HepG2 (cell line): Measurements from ENCODE around the gene PNPLA1. TPM values are rescaled to one million over a fixed set of nuclear protein-coding genes. Genes with fewer than 3 reads are reported as not detected.

ENCODE experiments used
- BRD4 ChIP-seq: sonication (generic); formaldehyde crosslinking; IDR thresholded peaks from 2 replicates; pipeline ENCODE4 v1.4.0; 2020; ENCODE audit warnings: missing genetic modification reagents
- CENPX ChIP-seq: sonication (generic); formaldehyde crosslinking; IDR thresholded peaks from 2 replicates; pipeline ENCODE4 v1.9.0; 2021; ENCODE audit warnings: mild to moderate bottlenecking, missing genetic modification reagents, moderate library complexity
- FLYWCH1 ChIP-seq: sonication (generic); formaldehyde crosslinking; IDR thresholded peaks from 2 replicates; pipeline ENCODE4 v1.8.1; 2023; ENCODE audit warnings: mild to moderate bottlenecking, missing genetic modification reagents
- FOXA1 ChIP-seq, 2 experiments: fragments of 450-650 bp in 1 of 2; sonication (generic) in 1 of 2; formaldehyde crosslinking in 1 of 2; IDR thresholded peaks; 2 replicates each; pipeline versions ENCODE4 v1.4.0 to v1.6.1; 2016 to 2020; ENCODE audit warnings: missing genetic modification reagents in 1 of 2
- FOXK2 ChIP-seq: fragments of 450-650 bp; IDR thresholded peaks from 2 replicates; pipeline ENCODE4 v1.6.1; 2016
- GATAD2A ChIP-seq: IDR thresholded peaks from 2 replicates; pipeline ENCODE4 v1.6.1; 2016
- NCOA2 ChIP-seq: sonication (generic); formaldehyde crosslinking; IDR thresholded peaks from 2 replicates; pipeline ENCODE4 v1.8.0; 2022; ENCODE audit warnings: inconsistent platforms
- ZNF124 ChIP-seq: sonication (generic); formaldehyde crosslinking; IDR thresholded peaks from 2 replicates; pipeline ENCODE4 v1.4.0; 2020; ENCODE audit warnings: missing genetic modification reagents
- ZNF878 ChIP-seq: sonication (generic); formaldehyde crosslinking; IDR thresholded peaks from 2 replicates; pipeline ENCODE4 v1.8.1; 2023; ENCODE audit warnings: mild to moderate bottlenecking, missing genetic modification reagents, moderate library complexity
- polyA plus RNA-seq, 8 experiments: library from polyadenylated mRNA; depleted of rRNA in 3 of 8; stranded (reverse) in 7 of 8; unstranded in 1 of 8; fragments of >200 nt; fragmentation: Illumina TruSeq in 4 of 8; extraction: Trizol in 4 of 8; gene quantifications; 2 replicates each; pipeline versions ENCODE4 v1.2.1 to v1.2.3, GENCODE V29; 2011 to 2016; ENCODE audit warnings: low read depth in 4 of 8, missing spikeins in 1 of 8, mixed read lengths in 1 of 8; ENCODE audit not compliant: insufficient read depth in 1 of 8
- total RNA-seq, 5 experiments: library from RNA; depleted of rRNA; stranded (reverse); fragments of >200 nt; fragmentation: Illumina TruSeq; extraction: Trizol; gene quantifications; 2 replicates each; pipeline ENCODE4 v1.2.3, GENCODE V29; 2016; ENCODE audit warnings: low read depth in 1 of 5
- TF ChIP-seq, protein P1 (sequence below): sonication (generic); formaldehyde crosslinking; IDR thresholded peaks from 2 replicates; pipeline ENCODE4 v1.4.0; 2020; ENCODE audit warnings: missing genetic modification reagents
- TF ChIP-seq, protein P2 (sequence below): sonication (generic); formaldehyde crosslinking; IDR thresholded peaks from 2 replicates; pipeline ENCODE4 v1.4.0; 2020; ENCODE audit warnings: mild to moderate bottlenecking, missing genetic modification reagents
- TF ChIP-seq, protein P3 (sequence below): fragments of 450-650 bp; IDR thresholded peaks from 2 replicates; pipeline ENCODE4 v1.6.1; 2016
- TF ChIP-seq, protein P4 (sequence below): sonication (generic); formaldehyde crosslinking; IDR thresholded peaks from 2 replicates; pipeline ENCODE4 v1.9.0; 2022; ENCODE audit warnings: low read depth, missing genetic modification reagents
- TF ChIP-seq, protein P5 (sequence below): sonication (generic); formaldehyde crosslinking; IDR thresholded peaks from 2 replicates; pipeline ENCODE4 v1.8.0; 2022; ENCODE audit warnings: low read depth, missing genetic modification reagents
- TF ChIP-seq, protein P6 (sequence below): sonication (generic); formaldehyde crosslinking; IDR thresholded peaks from 2 replicates; pipeline ENCODE4 v1.4.0; 2020; ENCODE audit warnings: missing genetic modification reagents
- TF ChIP-seq, protein P7 (sequence below), 2 experiments: sonication (generic) in 1 of 2; formaldehyde crosslinking in 1 of 2; IDR thresholded peaks; 2 replicates each; pipeline versions ENCODE4 v1.4.0 to v1.6.1; 2018 to 2020; ENCODE audit warnings: missing genetic modification reagents in 2 of 2, borderline replicate concordance in 1 of 2, low read depth in 1 of 2, mild to moderate bottlenecking in 1 of 2, missing biosample characterization in 1 of 2

Gene PNPLA1
- total and polyA plus RNA-seq, 2 of the 13 experiments (the other 11 are each of a cell fraction or from before 2014, with no cell fraction given) = not detected

DNA sequence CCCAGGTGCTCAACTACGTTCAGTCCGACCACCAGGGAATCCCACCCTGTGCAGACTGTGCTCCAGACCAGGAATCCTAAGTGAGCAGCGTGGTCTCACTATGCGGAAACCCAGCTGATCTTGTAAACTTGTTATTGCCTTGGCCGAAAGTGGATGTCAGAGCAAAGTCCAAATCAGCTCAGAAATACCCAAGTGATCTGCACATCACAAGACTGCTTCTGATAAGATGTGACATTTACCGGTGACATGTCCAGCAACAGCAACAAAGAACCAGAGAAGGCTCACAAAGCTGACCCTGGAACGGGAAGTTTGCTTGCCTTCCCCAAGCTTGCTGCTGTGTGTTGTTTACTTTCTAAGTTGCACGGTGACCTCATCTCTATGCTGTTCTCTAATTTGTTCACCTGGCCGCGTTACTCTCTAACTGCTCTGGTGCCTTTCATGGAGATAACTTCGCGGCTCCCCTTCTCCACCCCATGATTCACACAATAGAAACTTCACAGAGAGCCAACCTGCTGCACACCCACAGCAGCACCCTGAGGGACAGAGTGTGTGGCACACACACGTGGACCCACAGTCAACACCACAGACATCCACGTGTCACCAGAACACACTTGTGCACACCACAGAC lies 65.1 kb downstream of the PNPLA1 start (continued):
- TF ChIP-seq, protein P1, sequence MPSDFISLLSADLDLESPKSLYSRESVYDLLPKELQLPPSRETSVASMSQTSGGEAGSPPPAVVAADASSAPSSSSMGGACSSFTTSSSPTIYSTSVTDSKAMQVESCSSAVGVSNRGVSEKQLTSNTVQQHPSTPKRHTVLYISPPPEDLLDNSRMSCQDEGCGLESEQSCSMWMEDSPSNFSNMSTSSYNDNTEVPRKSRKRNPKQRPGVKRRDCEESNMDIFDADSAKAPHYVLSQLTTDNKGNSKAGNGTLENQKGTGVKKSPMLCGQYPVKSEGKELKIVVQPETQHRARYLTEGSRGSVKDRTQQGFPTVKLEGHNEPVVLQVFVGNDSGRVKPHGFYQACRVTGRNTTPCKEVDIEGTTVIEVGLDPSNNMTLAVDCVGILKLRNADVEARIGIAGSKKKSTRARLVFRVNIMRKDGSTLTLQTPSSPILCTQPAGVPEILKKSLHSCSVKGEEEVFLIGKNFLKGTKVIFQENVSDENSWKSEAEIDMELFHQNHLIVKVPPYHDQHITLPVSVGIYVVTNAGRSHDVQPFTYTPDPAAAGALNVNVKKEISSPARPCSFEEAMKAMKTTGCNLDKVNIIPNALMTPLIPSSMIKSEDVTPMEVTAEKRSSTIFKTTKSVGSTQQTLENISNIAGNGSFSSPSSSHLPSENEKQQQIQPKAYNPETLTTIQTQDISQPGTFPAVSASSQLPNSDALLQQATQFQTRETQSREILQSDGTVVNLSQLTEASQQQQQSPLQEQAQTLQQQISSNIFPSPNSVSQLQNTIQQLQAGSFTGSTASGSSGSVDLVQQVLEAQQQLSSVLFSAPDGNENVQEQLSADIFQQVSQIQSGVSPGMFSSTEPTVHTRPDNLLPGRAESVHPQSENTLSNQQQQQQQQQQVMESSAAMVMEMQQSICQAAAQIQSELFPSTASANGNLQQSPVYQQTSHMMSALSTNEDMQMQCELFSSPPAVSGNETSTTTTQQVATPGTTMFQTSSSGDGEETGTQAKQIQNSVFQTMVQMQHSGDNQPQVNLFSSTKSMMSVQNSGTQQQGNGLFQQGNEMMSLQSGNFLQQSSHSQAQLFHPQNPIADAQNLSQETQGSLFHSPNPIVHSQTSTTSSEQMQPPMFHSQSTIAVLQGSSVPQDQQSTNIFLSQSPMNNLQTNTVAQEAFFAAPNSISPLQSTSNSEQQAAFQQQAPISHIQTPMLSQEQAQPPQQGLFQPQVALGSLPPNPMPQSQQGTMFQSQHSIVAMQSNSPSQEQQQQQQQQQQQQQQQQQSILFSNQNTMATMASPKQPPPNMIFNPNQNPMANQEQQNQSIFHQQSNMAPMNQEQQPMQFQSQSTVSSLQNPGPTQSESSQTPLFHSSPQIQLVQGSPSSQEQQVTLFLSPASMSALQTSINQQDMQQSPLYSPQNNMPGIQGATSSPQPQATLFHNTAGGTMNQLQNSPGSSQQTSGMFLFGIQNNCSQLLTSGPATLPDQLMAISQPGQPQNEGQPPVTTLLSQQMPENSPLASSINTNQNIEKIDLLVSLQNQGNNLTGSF (CRISPR knock-in tag) = no peak
- TF ChIP-seq NCOA2 (CRISPR knock-in tag) = peak; percentile 24; the same call in 1 of the 2 replicates
- TF ChIP-seq, protein P2, sequence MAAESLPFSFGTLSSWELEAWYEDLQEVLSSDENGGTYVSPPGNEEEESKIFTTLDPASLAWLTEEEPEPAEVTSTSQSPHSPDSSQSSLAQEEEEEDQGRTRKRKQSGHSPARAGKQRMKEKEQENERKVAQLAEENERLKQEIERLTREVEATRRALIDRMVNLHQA (CRISPR knock-in tag) = no peak
- TF ChIP-seq FOXA1 (IDR thresholded peaks at IDR 0.05) = no peak
- TF ChIP-seq FOXA1 (CRISPR knock-in tag; IDR thresholded peaks at IDR 0.05) = peak; percentile 88
- peak; percentile 24; the same call in 1 of the 2 replicates for TF ChIP-seq GATAD2A (CRISPR knock-in tag)
- TF ChIP-seq, protein P3, sequence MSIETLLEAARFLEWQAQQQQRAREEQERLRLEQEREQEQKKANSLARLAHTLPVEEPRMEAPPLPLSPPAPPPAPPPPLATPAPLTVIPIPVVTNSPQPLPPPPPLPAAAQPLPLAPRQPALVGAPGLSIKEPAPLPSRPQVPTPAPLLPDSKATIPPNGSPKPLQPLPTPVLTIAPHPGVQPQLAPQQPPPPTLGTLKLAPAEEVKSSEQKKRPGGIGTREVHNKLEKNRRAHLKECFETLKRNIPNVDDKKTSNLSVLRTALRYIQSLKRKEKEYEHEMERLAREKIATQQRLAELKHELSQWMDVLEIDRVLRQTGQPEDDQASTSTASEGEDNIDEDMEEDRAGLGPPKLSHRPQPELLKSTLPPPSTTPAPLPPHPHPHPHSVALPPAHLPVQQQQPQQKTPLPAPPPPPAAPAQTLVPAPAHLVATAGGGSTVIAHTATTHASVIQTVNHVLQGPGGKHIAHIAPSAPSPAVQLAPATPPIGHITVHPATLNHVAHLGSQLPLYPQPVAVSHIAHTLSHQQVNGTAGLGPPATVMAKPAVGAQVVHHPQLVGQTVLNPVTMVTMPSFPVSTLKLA = peak; percentile 100
- TF ChIP-seq, protein P4, sequence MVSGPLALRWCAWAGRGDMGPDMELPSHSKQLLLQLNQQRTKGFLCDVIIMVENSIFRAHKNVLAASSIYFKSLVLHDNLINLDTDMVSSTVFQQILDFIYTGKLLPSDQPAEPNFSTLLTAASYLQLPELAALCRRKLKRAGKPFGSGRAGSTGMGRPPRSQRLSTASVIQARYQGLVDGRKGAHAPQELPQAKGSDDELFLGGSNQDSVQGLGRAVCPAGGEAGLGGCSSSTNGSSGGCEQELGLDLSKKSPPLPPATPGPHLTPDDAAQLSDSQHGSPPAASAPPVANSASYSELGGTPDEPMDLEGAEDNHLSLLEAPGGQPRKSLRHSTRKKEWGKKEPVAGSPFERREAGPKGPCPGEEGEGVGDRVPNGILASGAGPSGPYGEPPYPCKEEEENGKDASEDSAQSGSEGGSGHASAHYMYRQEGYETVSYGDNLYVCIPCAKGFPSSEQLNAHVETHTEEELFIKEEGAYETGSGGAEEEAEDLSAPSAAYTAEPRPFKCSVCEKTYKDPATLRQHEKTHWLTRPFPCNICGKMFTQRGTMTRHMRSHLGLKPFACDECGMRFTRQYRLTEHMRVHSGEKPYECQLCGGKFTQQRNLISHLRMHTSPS = no peak
- TF ChIP-seq, protein P5, sequence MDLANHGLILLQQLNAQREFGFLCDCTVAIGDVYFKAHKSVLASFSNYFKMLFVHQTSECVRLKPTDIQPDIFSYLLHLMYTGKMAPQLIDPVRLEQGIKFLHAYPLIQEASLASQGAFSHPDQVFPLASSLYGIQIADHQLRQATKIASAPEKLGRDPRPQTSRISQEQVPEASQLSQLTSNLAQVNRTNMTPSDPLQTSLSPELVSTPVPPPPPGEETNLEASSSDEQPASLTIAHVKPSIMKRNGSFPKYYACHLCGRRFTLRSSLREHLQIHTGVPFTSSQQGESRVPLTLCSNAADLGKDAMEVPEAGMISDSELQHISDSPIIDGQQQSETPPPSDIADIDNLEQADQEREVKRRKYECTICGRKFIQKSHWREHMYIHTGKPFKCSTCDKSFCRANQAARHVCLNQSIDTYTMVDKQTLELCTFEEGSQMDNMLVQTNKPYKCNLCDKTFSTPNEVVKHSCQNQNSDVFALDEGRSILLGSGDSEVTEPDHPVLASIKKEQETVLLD (CRISPR knock-in tag) = no peak
- TF ChIP-seq ZNF878 (CRISPR knock-in tag) = 0 out of 2 replicates have a peak, but pooled peaks have one; percentile 60
- no peak for TF ChIP-seq BRD4 (CRISPR knock-in tag)
- TF ChIP-seq ZNF124 (CRISPR knock-in tag) = 0 out of 2 replicates have a peak, but pooled peaks have one; percentile 48
- no peak for TF ChIP-seq FLYWCH1 (CRISPR knock-in tag)
- TF ChIP-seq, protein P6, sequence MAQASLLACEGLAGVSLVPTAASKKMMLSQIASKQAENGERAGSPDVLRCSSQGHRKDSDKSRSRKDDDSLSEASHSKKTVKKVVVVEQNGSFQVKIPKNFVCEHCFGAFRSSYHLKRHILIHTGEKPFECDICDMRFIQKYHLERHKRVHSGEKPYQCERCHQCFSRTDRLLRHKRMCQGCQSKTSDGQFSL = no peak
- TF ChIP-seq, protein P7, sequence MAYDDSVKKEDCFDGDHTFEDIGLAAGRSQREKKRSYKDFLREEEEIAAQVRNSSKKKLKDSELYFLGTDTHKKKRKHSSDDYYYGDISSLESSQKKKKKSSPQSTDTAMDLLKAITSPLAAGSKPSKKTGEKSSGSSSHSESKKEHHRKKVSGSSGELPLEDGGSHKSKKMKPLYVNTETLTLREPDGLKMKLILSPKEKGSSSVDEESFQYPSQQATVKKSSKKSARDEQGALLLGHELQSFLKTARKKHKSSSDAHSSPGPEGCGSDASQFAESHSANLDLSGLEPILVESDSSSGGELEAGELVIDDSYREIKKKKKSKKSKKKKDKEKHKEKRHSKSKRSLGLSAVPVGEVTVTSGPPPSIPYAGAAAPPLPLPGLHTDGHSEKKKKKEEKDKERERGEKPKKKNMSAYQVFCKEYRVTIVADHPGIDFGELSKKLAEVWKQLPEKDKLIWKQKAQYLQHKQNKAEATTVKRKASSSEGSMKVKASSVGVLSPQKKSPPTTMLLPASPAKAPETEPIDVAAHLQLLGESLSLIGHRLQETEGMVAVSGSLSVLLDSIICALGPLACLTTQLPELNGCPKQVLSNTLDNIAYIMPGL (CRISPR knock-in tag; IDR thresholded peaks at IDR 0.05; ENCODE audit: borderline replicate concordance in 1 of 2, low read depth in 1 of 2) = peak in 1 of 2 experiments; percentile 11; a peak in 1 of 4 replicates
- peak; percentile 62; the same call in 1 of the 2 replicates for TF ChIP-seq FOXK2
- TF ChIP-seq CENPX = no peak
